ENCODE measurements around the gene ATP6V1E1. TPM values are rescaled to one million over a fixed set of nuclear protein-coding genes. Genes with fewer than 3 reads are reported as not detected.

ATP6V1E1 gene
- total and polyA plus RNA-seq, 10 of the 15 experiments (the other 5 are each of a cell fraction or from before 2014, with no cell fraction given): 66.7 to 128 (median 87.9) TPM

GRCh38 chr22:17592201-17592600, 36.3 kb downstream of the ATP6V1E1 start:
- Histone ChIP-seq H3K79me2 (ENCODE audit: control insufficient read depth, insufficient read depth, low read length) (no peaks in the 10 kb centered on the region), H2AFZ (ENCODE audit: control insufficient read depth, low read depth, low read length) (no peak overlapping the region), H3K4me2 (ENCODE audit: control insufficient read depth, insufficient read depth) (no peak overlapping the region), H3K4me3 (no peak overlapping the region), H3K9me3 (replicated peaks; ENCODE audit: control insufficient read depth, insufficient read depth, low read length) (peaks cover 6% of the 10 kb centered on the region; the same call in 2 of the 3 replicates), H4K20me1 (ENCODE audit: control insufficient read depth, insufficient read depth) (no peaks in the 10 kb centered on the region), H3K36me3 (ENCODE audit: control insufficient read depth in 2 of 2, insufficient read depth in 2 of 2, low read length in 1 of 2) (peaks cover 15 to 30% of the 10 kb centered on the region in 2 experiments), H3K27me3 (replicated peaks in 1 of 2; ENCODE audit: control insufficient read depth in 2 of 2, insufficient read depth in 2 of 2, low read length in 1 of 2) (no peaks in the 10 kb centered on the region), H3K9ac (ENCODE audit: control insufficient read depth, insufficient read depth, low read length) (no peak overlapping the region), H3K4me1 (ENCODE audit: control insufficient read depth, insufficient read depth, low read length) (peaks cover 20% of the 10 kb centered on the region), H3K27ac (ENCODE audit: control insufficient read depth, insufficient read depth) (no peak overlapping the region)
- DNase-seq (ENCODE audit: low read depth, low spot score) (no peak), FAIRE-seq (no peak), ATAC-seq (no peak)
- RAD21 ChIA-PET (ENCODE audit: unreplicated experiment): no interaction called here
- TF ChIP-seq JUND (IDR thresholded peaks at IDR 0.05; ENCODE audit: low read depth, low read length) (no peak), IKZF2 (IDR thresholded peaks at IDR 0.05) (no peak), USF2 (IDR thresholded peaks at IDR 0.05; ENCODE audit: borderline replicate concordance, low read depth, low read length) (no peak), HSF1 (IDR thresholded peaks at IDR 0.05; ENCODE audit: low read depth, low read length) (no peak), BCL11A (IDR thresholded peaks at IDR 0.05; ENCODE audit: low read depth, low read length) (no peak), MYC (IDR thresholded peaks at IDR 0.05; ENCODE audit: insufficient read depth, insufficient read length, insufficient replicate concordance, low read length, severe bottlenecking) (no peak), CREM (IDR thresholded peaks at IDR 0.05; ENCODE audit: low read depth) (no peak), EED (IDR thresholded peaks at IDR 0.05; ENCODE audit: low read depth) (no peak), ATF7 (IDR thresholded peaks at IDR 0.05; ENCODE audit: low read depth) (no peak), ZNF274 (IDR thresholded peaks at IDR 0.05; ENCODE audit: insufficient read depth, insufficient read length) (no peak), BMI1 (IDR thresholded peaks at IDR 0.05; ENCODE audit: borderline replicate concordance) (no peak), PAX5 (IDR thresholded peaks at IDR 0.05; ENCODE audit: borderline replicate concordance, low read depth, low read length) (no peak), POLR2A (IDR thresholded peaks at IDR 0.05; ENCODE audit: low read depth, low read length) (no peak), GATAD2B (conservative IDR thresholded peaks at IDR 0.05; ENCODE audit: low read depth) (no peak), CEBPZ (IDR thresholded peaks at IDR 0.05; ENCODE audit: low read depth, low read length) (no peak), WRNIP1 (IDR thresholded peaks at IDR 0.05; ENCODE audit: borderline replicate concordance, low read depth, low read length) (no peak), HDGF (IDR thresholded peaks at IDR 0.05) (no peak)
- BruUV-seq (replicated peaks): TSS peak; percentile 64
- SMC1A ChIA-PET (ENCODE audit: uncharacterized antibody, unreplicated experiment): no interaction called here
- in situ Hi-C loops (cut with MboI) (no loop called here), intact Hi-C loops (cut with micrococcal nuclease; ENCODE audit: unreplicated experiment) (no loop called here)
- POLR2A ChIA-PET: interaction anchor here (0.7 kb wide), 1 partner anchor 33 kb away, joined by 4 read pairs; no protein-coding TSS in a partner anchor
- CTCF ChIA-PET: interaction anchor here (1.5 kb wide), 1 partner anchor 15 kb away, joined by 3 read pairs; no protein-coding TSS in a partner anchor
- 99% methylated on average over 5 of the region's 5 CpGs for WGBS (ENCODE audit: insufficient coverage, insufficient replicate concordance, low lambda C conversion rate, missing lambda C conversion rate)

Data from GM12878 (cell line).